AG04449 (cell line): Measurements from ENCODE around the gene FNDC3B.

Experiments used
- CTCF ChIA-PET: fragments of 350-600 bp; formaldehyde crosslinking; extraction: SDS; loops from one replicate; lab custom pipeline; 2021; ENCODE audit warnings: antibody characterized with exemption; lab: Yijun Ruan, JAX
- POLR2A ChIA-PET: fragments of 400-600, 350-600 bp; formaldehyde crosslinking; extraction: SDS; loops from one replicate; lab custom pipeline; 2020; ENCODE audit warnings: antibody characterized with exemption, inconsistent platforms; lab: Yijun Ruan, JAX
- DNase-seq: peaks from one replicate; pipeline ENCODE4 v3.0.0-alpha.2; 2010; ENCODE audit warnings: low read depth, low spot score
- H3K4me3 ChIP-seq: 2 replicates; pipeline ENCODE4 v1.5.1; 2011; ENCODE audit warnings: low read depth, mild to moderate bottlenecking, control low read depth, low read length
- CTCF ChIP-seq: IDR thresholded peaks from one replicate; pipeline ENCODE4 v1.5.1; 2011; ENCODE audit warnings: mild to moderate bottlenecking, moderate library complexity, low read length, control low read depth, inconsistent platforms; ENCODE audit not compliant: insufficient read depth; ENCODE audit errors: missing control alignments

The FNDC3B gene

GRCh38 chr3:172307141-172307560, 267.8 kb downstream of the FNDC3B start:
- no peak for DNase-seq
- no peak overlapping the region for H3K4me3 ChIP-seq
- TF ChIP-seq CTCF = no peak
- ChIA-PET POLR2A (no interaction called here), CTCF (interaction anchor here (0.6 to 1.4 kb wide), 3 partner anchors 26 to 358 kb away, joined by 3 to 8 read pairs (median 3); no protein-coding TSS in a partner anchor)

GRCh38 chr3:172309059-172309458, 269.7 kb downstream of the FNDC3B start:
- POLR2A ChIA-PET = no interaction called here

GRCh38 chr3:172309741-172310427, 270.5 kb downstream of the FNDC3B start:
- ChIA-PET POLR2A (no interaction called here), CTCF (interaction anchor here (1.8 kb wide), 1 partner anchor 23 kb away, joined by 7 read pairs; no protein-coding TSS in a partner anchor)
- TF ChIP-seq CTCF = no peak
- DNase-seq = no peak
- no peak overlapping the region for H3K4me3 ChIP-seq

More at GRCh38 chr3:172309059-172309458, 269.7 kb downstream of the FNDC3B start:
- no peak overlapping the region for H3K4me3 ChIP-seq
- CTCF ChIA-PET = interaction anchor here (1.8 kb wide), 1 partner anchor 23 kb away, joined by 7 read pairs; no protein-coding TSS in a partner anchor
- no peak for TF ChIP-seq CTCF
- DNase-seq = no peak

- POLR2A ChIA-PET = no interaction called here
- TF ChIP-seq CTCF = no peak
- no peak for DNase-seq
- no peak overlapping the region for H3K4me3 ChIP-seq
- CTCF ChIA-PET = interaction anchor here (1.8 kb wide), 1 partner anchor 22 kb away, joined by 7 read pairs; no protein-coding TSS in a partner anchor
Measured at GRCh38 chr3:172310428-172310760, 271.0 kb downstream of the FNDC3B start.

GRCh38 chr3:172311217-172311616, 271.8 kb downstream of the FNDC3B start:
- no peak overlapping the region for H3K4me3 ChIP-seq
- no peak for TF ChIP-seq CTCF
- ChIA-PET CTCF (no interaction called here), POLR2A (no interaction called here)
- no peak for DNase-seq

- CTCF ChIA-PET = no interaction called here
- no peak for DNase-seq
- H3K4me3 ChIP-seq = no peak overlapping the region
- POLR2A ChIA-PET = no interaction called here
- TF ChIP-seq CTCF = no peak
Measured at GRCh38 chr3:172312001-172312400, 272.6 kb downstream of the FNDC3B start.
